ENCODE results near the gene CCDC126. TPM values are rescaled to one million over a fixed set of nuclear protein-coding genes. Genes with fewer than 3 reads are reported as not detected.

CCDC126 gene
- total and polyA plus RNA-seq, 2 of the 8 experiments (the other 6 are each of a cell fraction or from before 2014, with no cell fraction given) = 1.4 to 5.3 TPM

- TF ChIP-seq HDAC6 (IDR thresholded peaks at IDR 0.05; ENCODE audit: low read depth, low read length) = no peak
- TF ChIP-seq SP1 (IDR thresholded peaks at IDR 0.05; ENCODE audit: low read depth, low read length) = no peak
- TF ChIP-seq SIX5 (IDR thresholded peaks at IDR 0.05; ENCODE audit: low read depth, low read length) = no peak
- no peak for TF ChIP-seq BCL11A (IDR thresholded peaks at IDR 0.05; ENCODE audit: low read depth in 2 of 2, low read length in 2 of 2)
These were observed 21.1 kb downstream of the CCDC126 start (continued) for GRCh38 chr7:23618241-23618640.
